HG03521 (cell line): ENCODE data around the gene HP1BP3.
"Not testable (repeated sequence)": the region's sequence is repeated elsewhere in the genome, so short reads cannot be mapped to it uniquely, and the experiment has no call there.

ENCODE experiments used
- ATAC-seq: cut with Tn5 transposase; IDR thresholded peaks from one replicate; pipeline ENCODE4 v1.9.1; 2021; ENCODE audit warnings: mild to moderate bottlenecking, moderate library complexity; ENCODE audit not compliant: unreplicated experiment

Gene HP1BP3, protein sequence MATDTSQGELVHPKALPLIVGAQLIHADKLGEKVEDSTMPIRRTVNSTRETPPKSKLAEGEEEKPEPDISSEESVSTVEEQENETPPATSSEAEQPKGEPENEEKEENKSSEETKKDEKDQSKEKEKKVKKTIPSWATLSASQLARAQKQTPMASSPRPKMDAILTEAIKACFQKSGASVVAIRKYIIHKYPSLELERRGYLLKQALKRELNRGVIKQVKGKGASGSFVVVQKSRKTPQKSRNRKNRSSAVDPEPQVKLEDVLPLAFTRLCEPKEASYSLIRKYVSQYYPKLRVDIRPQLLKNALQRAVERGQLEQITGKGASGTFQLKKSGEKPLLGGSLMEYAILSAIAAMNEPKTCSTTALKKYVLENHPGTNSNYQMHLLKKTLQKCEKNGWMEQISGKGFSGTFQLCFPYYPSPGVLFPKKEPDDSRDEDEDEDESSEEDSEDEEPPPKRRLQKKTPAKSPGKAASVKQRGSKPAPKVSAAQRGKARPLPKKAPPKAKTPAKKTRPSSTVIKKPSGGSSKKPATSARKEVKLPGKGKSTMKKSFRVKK

DNA sequence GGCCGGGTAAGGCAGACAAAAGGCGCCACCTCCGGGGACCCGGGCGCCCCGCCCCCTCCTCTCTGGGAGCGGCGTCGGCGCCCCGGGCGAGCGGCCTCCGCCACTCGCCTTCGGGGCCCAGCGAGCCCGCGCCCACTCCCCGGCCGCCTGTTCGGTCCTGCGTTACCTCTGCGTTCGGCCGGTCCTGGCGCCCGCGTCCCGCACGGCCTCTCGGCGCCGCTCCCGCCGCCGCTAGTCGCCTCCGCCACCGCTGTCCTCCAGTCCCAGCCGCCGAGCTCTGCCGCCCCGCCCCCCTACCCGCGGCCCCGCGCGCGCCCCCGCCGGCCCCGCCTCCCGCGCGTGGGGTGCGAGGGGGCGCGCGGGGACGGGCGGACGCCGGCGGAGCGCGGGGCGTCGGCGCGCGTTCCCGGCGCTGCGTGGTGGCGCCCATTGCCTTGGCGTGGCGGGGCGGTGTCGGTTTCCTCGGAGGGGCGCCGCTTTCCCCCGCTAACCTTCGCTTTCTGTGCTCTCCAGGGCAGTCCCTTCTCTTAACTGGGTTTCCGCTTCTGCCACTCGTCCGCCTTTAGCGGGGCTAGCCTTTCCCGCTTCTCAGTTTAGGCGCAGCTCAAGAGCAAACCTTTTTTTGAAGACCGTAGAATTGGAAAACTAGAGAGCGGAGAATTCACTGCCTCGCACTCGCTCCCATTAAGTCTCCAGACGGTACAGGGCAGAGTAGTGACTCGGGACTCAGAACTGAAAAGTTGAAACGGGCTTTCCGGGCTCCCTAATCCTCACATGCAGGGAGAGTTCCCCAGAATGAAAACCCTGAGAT, at the start of gene HP1BP3:
HP1BP3 (minus strand) TSS at position 279 of the 811 bp plus-strand sequence. CDS start 6,867 bp downstream, outside the sequence.
- ATAC-seq = peak; percentile 44

DNA sequence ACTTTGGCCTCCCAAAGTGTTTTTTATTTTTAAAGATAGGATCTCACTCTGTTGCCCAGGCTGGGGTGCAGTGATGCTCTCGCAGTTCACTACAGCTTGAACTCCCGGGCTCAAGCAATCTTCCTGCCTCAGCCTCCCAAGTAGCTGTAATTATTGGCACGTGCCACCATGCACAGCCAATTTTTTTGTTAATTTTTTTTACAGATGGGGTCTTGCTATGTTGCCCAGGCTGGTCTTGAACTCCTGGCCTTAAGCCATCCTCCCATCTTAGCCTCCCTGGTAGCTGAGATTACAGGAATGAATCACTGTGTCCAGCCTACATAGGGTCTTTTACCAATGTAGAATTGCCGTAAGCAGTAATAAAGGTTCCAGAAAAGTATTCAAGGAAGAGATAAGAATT, 49.1 kb upstream of the HP1BP3 start:
- no peak for ATAC-seq

DNA sequence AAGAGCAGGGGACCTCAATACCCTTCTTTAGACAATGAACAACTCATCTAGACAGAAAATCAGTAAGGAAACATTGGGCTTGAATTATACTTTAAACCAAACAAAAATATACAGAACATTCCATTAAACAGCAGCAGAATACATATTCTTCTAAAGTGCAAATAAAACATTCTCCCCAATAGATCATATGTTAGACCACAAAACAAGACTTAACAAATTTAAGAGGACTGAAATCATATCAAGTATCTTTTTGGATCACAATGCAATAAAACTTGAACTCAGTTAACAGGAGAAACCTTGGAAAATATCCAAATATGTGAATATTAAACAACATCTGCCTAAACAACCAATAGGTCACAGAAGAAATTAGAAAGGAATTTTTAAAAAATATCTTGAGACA, 47.7 kb upstream of the HP1BP3 start:
- ATAC-seq = no peak

DNA sequence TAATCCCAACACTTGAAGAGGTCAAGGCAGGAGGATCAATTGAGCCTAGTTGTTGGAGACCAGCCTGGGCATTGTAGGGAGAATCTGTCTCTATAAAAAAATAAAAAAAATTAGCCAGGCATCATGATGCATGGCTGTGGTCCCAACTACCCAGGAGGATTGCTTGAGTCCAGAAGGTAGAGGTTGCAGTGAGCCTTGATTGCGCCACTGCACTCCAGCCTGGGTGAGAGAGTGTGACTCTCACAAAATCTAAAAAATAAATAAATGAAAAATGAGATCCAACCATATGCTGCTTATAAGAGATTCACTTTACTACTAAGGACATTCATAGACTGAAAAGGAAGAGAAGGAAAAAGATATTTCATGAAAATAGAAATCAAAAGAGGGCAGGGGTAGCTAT, 47.1 kb upstream of the HP1BP3 start:
- ATAC-seq = no peak

DNA sequence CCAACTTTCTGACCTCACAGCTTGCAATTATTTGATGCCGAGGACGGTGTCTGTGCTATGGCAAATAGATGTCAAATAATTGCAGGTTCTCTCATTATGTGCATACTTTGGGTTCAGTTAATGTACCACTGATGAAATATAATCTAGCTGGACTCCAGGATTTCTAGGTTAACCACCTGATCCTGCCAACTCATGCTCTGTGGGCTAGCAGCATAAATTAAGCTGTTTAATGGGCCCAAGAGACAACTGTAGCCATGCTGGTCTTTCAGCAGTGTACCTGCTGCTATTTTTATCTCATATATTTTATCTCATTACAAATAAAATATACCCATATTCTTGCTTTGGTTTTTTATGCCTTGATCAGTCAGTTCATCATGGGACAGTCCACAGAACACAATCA, 43.3 kb upstream of the HP1BP3 start:
- no peak for ATAC-seq

DNA sequence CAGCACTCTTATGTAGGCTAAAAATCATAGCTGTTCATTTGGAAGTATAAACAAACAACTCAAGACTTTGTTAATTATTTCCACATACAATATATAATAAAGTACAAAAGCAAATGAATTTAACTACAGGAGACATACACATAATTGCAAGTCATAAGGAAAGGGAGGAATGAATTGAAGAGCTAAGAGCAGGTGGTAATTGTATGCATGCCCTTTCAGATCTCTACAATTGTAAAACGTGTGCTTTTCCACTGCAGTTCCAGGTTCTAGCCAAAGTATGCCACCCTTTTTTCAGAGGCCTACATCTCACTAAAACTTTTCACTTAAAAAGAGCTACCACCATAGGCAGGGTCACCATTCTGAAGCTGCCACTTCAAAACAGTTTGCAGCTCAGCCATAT, 42.8 kb upstream of the HP1BP3 start:
- ATAC-seq = no peak

DNA sequence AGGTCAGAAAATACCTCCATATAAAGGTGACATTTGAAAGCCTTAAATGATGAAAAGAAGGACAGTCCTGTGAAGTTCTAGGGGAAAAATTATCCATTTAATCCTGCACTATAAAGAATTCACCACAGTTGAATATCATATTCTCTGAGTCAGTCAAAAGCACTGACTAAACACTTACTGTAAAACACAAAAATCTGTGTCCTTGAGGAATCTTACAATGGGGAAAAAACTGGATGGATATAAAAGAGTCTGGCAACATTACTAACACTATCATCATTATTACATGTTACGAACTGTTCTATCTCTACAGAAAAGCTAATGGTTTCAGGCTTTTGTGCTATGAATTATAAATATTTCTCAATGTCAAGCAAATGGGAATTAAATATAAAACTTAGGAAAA, 42.4 kb upstream of the HP1BP3 start:
- no peak for ATAC-seq

DNA sequence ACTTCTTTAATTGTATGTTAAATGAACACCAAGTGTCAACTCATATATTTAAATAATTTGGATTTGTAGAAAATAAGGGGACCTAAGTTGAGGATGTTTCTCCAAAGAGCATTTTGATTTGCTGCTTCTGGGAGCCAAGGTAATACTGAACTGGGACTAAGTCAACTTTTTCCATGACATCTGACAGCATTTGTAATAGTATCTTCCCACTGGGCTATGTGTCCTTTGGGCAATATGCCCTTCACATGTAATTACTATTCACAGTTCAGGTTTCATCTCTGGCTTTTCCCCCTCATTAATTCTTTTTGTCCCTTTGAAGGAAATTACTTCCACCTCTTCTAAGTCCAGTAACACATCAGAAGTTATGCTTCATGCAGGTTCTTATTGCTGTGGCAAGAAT, 36.7 kb upstream of the HP1BP3 start:
- ATAC-seq = no peak

DNA sequence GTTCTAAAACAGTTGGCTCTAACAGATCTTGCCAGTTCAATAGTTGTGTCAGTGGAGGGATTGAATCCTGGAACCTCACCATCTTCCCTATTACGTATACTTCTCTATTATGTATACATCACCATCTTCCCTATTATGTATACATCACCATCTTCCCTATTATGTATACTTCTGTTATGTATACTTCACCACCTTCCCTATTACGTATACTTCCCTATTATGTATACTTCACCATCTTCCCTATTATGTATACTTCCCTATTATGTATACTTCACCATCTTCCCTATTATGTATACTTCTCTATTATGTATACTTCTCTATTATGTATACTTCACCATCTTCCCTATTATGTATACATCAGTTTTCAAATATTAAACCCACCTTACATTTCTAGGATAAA, 34.4 kb upstream of the HP1BP3 start:
- no peak for ATAC-seq

DNA sequence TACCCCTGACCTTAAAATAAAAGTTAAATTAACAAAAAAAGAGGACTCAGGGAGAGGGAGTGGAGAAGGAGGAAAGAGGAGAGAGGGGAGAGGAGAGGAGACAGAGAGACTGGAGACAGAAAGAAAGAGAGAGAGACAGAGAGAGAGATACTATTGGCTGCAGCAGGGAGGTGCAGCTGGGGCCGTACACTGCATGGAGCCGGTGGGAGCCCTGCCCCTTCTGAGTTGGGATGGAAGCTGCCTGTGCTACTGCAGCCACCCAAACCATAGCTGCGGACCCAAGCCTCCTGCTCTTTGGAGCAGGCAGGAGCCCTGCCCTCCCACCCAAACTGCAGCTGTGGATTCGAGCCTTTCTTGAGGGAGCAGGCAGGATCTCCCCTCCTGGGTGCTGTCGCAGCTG, 32.7 kb upstream of the HP1BP3 start:
- no peak for ATAC-seq

DNA sequence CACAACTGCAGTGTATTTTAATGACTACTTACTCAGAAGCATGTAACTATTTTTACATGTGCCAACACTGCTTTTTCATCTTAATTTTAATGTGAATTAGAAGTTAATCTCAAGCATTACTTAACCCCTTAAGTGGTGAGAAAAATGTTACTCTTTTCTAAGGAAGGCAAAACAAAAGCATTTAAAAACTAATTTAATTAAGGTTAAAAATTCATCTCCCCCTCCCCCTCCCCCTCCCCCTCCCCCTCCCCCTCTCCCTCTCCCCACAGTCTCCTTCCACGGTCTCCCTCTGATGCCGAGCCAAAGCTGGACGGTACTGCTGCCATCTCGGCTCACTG, 27.4 kb upstream of the HP1BP3 start:
- ATAC-seq = no peak

DNA sequence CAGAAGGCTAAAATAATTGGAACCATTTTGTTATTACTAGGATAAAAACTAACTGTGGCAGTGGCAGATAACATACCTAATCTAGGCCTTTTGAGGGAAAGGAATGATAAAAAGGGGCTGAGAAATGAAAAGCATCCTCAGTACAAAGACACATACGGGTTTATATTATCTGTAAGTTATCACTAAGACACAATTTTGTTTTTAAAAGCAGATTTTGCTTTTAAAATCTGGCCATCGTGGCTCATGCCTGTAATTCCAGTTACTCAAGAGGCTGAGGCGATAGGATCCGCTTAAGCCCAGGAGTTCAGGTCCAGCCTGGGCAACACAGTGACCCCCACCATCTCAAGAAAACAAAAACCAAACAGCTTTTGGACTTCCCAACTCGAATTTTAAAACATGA, 24.8 kb upstream of the HP1BP3 start:
- no peak for ATAC-seq

DNA sequence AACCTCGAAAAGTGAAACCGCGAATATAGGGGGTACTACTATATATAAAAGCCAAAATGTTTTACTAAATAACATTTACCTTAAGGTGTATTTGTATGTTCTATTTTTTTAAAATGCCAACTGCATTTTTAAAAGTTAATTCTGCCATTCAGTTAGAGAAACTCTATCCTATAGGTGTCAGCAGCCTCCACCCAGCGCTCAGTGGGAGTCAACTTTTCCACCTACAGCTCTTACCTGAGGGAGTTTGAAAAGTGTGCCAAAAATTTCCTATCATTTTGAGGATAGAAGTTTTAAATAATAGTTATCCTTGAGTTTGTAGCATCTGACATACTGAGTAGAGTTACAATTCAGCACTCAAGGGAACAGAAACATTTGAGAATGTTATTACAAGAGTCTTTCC, 6.1 kb upstream of the HP1BP3 start:
- no peak for ATAC-seq

DNA sequence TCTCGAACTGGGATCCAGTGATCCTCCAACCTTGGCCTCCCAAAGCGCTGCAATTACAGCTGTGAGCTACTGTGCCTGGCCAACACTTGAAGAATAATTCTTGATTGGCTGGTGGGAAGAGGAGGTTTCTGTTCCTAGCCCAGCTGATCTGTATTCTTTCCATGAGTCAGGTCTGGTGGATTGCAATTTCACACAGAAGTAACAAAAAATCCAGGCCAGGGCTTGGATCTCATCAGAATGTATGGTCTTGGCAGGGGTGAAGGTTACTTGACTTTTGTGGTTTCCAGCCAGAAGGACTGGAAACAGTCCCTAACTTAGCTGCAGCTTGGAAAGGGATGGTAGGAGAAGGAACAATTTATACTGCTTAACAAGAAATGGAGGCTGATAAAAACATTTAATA, 5.1 kb upstream of the HP1BP3 start:
- no peak for ATAC-seq

DNA sequence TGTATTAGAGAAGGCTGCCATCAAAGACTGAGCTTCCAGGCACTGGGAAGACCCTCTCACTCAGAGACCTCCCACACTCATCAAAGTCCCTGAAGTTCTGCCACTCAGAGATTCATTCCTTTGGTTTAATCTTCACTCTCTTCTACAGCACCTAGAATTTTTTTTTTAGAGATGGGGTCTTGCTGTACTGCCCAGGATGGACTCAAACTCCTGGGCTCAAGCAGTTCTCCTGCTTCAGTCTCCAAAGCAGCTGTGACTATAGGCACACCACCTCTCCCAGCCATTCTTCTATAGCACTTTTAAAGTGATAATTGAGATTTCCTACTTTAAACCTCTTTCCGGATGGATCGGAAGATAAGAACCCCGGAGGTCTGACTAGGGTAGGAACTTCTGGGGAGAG, 3.7 kb upstream of the HP1BP3 start:
- no peak for ATAC-seq

DNA sequence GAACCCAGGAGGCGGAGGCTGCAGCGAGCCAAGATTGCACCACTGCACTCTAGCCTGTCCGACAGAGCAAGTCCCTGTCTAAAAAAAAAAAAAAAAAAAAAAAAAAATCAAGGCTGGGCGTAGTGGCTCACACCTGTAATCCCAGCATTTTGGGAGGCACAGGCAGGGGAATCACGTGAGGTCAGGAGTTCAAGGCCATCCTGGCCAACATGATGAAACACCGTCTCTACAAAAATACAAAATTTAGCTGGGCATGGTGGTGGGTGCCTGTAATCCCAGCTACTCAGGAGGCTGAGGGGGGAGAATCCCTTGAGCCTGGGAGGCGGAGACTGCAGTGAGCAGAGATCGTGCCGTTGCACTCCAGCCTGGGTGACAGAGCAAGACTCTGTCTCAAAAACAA, 2.5 kb upstream of the HP1BP3 start:
- ATAC-seq = not testable (repeated sequence)

DNA sequence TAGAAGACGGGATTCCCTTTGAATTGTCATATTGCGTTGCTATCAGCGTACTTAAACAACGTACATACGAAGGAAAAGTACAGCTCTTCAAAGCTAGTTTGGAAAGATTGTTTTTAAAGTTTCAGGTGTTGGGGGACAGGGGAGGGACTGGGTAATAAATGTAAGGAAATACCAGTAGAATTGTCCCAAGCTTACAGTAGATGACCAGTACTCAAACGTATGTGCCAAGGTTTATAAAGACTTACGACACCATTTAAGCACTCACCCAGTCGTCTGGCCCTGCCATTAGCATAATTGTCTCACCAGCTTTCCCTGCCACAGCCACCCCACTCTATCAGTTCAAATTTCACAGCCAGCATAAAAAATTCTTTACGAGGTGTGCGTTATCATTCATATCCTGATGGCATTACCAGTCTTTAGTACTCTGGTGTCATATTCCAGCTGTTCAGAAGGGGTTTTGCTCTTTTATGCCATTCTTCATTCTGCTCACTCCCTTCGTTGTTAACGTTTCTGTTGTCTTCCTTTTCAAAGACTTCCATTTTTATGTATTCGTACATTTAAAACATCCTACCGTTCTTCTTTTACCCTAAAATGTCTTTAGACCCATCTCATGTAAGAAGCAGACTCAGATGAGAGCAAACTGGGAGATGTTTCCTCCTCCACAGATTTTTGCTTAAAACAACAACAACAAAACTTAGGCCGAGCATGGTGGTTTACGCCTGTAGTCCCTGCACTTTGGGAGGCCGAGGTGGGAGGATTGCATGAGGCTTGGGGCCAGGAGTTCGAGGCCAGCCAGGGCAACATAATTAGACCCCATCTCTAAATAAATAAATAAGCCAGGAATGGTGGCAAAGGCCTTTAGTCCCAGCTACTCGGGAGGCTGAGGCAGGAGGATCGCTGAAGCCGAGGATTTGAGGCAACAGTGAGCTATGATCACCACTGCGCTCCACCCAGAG, 1.0 kb upstream of the HP1BP3 start:
- ATAC-seq = no peak

DNA sequence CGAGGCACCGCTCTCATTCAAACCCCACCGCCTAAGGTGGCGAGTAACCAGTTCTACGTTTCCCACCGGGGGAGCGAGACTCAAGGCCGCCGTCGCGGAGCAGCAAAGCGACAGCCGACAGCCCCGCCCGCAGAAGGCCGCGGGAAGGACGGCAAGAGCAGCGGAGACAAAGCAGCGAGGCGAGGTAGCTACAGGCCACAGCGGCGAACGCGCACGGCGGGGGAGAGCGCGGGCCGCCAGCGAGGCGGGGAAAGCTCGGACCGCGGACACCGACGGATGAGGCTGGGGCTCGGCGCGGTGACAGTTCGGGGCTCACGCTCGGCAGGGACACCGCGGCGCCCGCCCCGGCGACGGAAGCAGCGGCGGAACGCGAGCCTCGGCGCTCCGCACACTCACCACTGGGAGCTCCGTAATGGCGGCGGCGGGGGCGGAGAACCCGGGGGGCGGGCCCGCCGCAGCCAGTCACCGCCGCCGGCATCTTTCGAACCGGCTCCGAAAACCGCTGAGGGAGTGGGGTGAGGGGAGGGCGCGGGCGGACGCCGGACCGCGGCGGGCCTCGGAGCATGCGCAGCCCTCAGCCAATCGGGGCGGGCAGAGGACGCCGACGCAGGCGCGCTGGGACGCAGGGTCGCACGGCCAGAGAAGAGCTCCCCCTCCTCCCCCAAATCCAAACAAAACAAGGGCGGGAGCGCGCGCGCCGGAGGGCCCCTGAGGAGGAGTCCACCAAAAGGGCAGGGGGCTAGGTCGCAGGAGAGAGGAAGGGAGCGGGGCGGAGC, 666 bp downstream of the HP1BP3 start:
- ATAC-seq = peak; percentile 73

DNA sequence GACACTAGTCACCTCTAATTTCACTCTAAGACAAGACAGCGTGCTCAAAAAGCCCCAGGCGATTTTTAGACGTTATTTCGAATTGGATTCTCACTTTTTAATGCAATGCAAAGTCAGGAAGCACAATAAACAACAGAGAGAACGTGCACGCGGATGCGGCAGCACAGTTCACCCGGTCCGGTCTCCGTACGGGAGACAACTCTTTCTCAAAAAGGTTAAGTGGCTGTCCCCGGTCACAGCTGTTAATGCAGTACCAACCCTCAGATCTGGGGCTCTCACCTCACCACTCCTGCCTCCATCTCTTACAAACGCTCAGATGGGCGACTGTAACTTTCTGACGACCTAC, 1.2 kb downstream of the HP1BP3 start:
- no peak for ATAC-seq

DNA sequence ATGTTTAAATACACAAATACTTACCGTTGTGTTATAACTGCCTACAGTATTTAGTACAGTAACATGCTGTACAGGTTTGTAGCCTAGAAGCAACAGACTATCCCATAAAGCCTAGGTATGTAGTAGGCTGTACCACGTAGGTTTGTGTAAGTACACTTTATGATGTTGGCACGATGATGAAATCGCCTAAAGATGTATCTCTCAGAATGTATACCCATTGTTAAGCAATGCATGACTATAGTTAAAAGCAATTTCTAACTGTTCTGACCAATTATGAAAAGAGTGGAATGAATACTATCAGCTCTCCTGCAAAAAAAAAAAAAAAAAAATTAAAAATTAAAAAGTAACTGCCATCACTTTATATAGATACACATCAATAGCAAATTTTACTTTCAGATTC, 11.4 kb downstream of the HP1BP3 start:
- no peak for ATAC-seq
